NCI-H1417 treated with DMSO at 0.1 percent for 48 hours (cell line): Measurements from ENCODE around the gene ITPRID1.

ENCODE experiments used
- DNase-seq: peaks from one replicate; lab custom pipeline; 2025; lab: John Stamatoyannopoulos, UW

The ITPRID1 gene

DNA sequence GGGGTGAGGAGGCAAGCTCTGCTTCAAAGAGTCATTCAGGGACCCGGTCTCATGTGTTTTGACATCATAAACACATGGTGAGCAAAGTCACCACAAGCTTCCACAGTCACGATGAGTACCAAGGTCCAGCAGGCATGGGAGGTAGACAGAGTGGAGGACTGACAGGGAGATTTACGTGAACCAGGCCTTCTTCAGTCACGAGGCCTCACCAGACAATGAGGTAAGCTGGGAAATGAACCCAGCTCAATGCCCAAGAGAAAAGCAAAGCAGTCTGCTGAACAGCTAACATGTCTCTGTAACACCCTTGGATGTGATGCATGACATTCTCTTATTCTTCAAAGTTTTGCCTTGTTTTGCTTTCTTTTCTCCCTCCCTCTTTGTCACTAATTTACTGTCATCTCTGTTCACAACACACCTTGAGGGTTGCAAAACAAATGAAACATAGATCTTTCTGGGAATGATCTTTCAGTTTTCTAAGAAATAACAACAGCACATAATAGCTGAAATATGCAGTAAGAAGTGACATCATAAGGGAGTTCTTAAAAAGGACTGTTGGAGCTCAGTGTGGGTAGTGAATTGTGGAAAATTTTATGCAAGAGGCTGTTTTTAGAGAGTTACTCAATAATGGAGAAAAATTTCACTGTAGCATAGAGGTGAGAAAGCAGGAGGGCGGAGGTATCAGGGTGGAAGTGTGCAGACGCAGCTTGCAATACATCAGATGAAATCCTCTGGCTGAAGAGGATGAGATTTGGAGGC lies 182.1 kb downstream of the ITPRID1 start:
- DNase-seq: no peak

DNA sequence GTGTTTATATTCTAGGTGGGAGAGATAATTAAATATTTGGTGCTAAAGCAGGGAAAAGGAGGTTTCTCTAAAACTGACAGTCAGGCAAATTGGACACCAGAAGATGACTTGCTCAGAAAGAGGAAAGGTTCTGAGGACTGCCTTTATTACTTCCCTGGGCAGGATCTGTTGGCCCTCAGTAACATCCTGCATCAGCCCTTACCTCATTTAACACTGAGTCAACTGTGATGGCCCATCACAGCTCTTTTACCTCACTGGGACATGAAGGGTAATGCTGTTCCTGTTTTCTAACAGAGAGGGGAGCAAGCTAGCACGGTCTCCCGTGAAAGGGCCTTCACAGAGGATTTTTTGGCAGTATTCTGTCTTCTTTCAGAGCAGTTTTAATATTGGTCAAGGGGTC lies 185.2 kb downstream of the ITPRID1 start:
- DNase-seq: no peak

DNA sequence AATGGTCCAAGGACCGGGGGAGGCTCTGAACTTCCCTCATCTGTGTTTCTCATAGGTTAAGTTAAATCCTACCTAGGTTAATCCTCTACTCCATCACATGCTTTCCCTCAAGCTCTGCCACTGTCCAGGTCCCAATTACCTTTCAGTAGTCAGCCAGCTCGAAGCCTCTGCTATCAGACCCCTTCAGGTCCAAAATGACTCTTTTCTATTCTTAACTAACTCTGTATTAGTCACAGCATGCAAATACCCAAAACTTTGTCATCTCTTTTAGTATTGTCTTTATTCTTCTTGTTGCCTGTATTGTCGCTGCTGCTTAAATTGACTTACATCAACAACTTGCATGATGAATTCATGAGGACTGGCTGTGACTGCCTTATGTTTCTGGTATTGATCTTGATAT lies 188.5 kb downstream of the ITPRID1 start:
- DNase-seq: no peak

DNA sequence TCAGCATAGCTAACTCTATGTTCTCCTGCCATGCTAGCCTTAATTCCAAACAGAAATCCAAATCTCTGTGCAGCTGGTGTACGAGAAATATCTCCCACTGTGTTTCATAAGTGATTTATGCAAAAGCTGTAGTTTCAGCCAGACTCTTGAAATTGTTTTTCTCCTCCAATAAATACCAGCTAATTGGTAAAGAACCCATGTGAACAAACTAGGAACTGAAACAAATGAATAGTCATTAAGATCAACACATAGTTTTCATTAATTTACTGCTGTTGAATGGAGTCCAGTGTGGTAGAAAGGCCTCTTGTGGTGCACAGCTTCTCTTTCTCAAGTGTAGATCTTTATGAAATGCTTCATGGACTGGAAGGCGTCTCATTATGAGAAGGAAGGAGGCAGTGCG lies 191.5 kb downstream of the ITPRID1 start:
- no peak for DNase-seq

DNA sequence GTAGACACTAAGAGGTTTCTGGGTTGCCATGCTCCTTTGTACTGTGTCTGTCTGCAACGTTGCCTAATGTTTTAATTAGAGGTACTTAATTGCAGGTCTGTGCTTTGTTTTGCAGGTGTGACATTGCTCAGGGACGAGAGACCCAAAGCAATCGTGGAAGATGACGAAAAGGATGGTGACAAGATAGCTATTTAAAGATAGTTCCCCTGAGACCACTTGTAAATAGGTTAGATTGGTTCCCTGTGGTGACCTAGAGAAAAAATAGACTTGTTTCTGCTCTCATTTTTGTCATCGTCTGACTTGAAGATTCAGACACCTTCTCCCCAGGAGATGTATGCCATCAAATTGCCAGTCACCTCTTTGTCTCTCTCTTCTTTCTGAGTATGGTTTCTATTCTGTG lies 193.2 kb downstream of the ITPRID1 start:
- DNase-seq: peak; percentile 49
